Measurements from ENCODE around the gene SMIM24.
"Not testable (repeated sequence)": the region's sequence is repeated elsewhere in the genome, so short reads cannot be mapped to it uniquely, and the experiment has no call there.

Gene SMIM24

DNA sequence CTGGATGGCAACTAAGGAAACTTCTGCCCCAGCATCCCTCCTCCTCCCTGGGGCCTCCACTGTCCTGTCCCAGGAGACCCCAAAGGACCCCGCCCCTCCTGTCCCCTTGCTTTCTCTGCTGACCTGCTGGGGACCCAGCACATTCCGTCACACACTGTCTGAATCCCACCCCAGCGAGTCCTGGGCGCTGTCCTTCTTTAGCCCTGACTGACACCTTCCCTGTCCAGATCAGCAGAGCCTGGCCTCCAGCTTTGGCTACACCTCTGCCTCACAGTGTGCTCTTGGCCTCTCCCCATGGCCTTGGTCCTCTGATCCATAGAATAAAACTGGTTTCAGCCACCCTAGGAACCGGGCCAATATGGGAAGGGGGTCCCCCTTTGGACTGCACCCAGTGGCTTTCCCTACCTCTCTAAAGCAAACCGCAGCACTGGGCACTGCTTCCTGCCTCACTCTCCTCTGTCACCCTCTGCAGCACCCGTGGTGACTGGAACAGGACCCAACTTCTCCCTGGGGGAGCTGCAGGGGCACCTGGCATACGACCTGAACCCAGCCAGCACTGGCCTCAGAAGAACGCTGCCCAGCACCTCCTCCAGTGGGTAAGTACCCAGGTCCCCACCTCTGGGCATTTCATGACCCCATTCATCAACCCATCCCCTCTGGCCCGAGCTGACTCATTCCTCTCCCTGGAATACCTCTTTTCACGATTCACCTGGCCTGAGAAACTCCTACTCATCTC is 46.4 kb downstream of the SMIM24 start:
- no peak for DNase-seq (ENCODE audit: low read depth)

DNA sequence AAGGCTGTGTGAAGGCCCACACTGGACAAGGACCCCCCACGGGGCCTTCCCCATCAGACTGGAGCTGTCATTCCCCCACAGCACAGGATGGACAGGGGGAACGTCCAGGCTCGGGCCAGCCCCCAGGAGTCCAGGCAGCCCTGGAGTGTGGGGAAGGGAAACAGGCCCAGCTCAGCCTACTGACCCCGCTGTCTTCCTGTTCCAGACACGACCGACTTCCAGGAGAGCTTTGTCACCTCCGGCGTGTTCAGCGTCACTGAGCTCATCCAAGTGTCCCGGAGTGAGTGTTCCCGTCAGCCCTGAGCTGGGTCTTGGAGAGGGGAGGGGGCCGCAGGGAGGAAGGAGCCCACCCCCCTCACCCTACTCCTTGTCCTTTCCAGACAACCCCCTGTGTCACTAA is 47.0 kb downstream of the SMIM24 start:
- no peak for DNase-seq (ENCODE audit: low read depth)

DNA sequence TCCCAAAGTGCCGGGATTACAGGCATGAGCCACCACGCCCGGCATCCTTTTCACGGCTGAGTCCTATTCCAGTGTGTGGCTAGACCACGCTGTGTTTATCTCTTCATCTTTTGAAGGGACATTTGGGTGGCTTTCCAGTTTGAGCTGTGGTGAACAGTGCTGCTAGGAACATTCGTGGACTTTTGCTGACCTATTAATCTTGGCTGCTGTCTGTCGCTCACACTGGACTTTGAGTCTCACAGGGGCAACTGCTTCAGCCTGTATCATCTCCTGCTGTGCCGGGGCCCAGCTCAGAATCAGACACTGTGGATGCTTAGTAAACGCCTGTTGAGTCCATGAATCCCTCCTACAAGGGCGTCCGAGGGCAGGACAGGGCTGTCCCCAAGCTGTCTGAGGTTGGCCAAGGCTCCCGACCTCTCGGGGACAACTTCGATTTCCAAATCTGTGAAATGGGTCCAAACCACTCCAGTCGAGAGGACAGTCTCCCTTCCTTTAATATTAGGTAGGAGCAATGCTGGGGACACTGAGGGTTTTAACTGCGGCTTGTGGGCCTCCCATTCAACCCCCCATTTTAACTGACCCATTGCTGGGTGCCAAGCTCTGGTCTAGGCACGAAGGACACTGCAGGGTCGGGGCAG is 48.4 kb downstream of the SMIM24 start:
- no peak for DNase-seq (ENCODE audit: low read depth)

DNA sequence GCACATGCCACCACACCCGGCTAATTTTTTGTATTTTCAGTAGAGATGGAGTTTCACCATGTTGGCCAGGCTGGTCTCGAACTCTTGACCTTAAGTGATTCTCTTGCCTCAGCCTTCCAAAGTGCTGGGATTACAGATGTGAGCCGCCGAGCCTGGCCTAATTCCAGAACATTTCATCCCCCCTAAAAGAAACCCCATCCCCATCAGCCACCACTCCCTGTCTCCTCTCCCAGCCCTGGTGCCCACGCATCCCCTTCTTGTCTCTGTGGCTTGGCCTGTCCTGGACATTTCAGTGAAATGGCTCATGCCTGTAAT is 50.0 kb downstream of the SMIM24 start:
- DNase-seq (ENCODE audit: low read depth) = not testable (repeated sequence)

DNA sequence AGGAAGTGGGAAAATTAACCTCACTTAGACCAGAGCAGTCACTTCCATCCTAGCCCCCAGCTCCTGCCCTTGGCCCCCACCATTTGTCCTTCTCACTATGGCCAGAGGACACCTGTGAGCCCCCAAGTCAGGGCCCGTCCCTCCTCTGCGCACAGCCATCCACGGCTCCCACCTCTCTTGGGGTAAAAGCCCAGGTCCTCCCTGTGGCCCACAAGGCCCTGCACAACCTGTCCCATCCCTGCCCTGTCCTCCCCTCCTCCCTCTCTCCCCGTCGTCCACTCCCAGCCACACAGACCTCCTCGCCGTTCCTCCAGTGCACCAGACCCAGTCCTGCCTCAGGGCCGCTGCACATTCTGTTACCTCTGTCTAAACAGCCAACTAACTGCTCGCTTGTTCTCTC is 53.9 kb downstream of the SMIM24 start:
- no peak for DNase-seq (ENCODE audit: low read depth)

All from T-helper 22 cell (primary cell).